NCI-H510A treated with DMSO at 0.1 percent for 48 hours (cell line): ENCODE results near the gene RAG1.
A peak's percentile ranks its signal among the peaks of the same experiment; 100 is the strongest.

Experiments
- DNase-seq: peaks from one replicate; lab custom pipeline; 2025; lab: John Stamatoyannopoulos, UW

The RAG1 gene

DNA sequence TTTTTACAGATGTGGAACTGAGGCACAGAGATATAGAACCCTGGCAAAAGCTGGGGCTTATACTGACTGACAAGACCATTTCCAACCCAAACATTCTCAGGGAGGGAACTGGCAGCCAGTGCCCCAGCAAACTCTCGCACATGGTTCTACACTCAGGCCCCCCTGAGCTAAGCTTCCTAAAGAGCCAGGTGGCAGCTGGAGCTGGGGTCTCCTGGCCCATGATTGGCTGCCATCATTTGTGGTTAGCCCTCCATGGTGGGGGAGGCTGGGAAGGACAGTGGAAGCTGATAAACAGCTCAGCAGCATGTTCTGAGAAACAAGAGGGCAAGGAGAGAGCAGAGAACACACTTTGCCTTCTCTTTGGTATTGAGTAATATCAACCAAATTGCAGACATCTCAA lies at the start of gene RAG1:
Gene RAG1, plus strand, starts transcription at position 314 of the 400 bp plus-strand sequence. CDS start 5,298 bp downstream, outside the sequence.
- no peak for DNase-seq

DNA sequence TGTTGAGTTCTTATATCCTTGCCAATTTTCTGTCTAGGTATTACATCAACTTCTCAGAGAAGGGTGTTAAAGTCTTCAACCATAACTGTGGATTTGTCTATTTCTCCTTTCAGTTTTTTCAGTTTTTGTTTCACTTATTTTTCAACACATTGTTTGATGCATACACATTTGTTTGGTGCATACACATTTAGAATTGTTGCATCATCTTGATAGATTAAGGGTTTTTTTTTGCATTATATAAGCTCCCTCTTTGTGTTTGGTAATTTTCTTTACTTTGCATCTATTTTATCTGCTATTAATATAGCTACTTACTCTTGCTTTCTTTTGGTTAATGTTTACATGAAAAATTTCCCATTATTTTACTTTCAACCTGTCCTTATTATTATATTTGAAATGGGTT lies 37.0 kb upstream of the RAG1 start:
- DNase-seq: no peak

GRCh38 chr11:36532941-36533601 lies 34.7 kb upstream of the RAG1 start:
- no peak for DNase-seq

- DNase-seq: no peak
Measured at GRCh38 chr11:36534276-36534840, 33.4 kb upstream of the RAG1 start.

- peak; percentile 16 for DNase-seq
Measured at GRCh38 chr11:36540998-36541397, 26.8 kb upstream of the RAG1 start.

DNA sequence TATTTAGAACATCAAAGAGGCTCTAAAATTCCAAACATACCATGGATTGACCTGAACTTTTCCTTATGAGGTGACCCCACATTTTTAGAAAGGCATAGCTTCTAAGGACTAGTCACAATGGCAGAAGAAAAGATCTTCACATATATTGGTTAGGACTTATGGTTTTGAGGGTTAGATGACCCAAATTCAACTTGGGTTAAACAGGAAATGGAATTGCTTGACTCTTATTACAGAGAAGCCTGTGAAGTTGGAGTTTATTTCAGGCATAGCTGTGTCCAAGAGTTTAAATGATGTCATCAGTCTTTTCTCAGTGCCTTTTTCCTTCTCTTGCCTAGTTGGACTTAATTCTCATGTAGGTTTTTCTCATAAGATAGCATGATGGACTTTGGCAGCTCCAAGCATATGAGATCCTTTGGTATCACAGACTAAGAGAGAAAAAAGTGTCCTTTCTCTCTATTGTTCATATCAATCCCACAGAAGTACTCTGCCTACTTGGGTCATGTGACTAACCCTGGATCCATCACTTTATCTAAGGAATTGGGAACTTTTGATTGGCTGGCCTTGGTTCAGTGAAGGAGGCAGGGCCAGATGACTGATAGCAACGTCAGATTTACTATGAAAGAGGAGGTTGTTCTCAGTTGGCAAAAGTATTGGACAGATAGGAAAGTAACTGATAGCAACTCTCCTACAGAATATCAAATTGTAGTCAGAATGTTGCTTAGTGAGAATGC lies 17.3 kb upstream of the RAG1 start:
- no peak for DNase-seq

DNA sequence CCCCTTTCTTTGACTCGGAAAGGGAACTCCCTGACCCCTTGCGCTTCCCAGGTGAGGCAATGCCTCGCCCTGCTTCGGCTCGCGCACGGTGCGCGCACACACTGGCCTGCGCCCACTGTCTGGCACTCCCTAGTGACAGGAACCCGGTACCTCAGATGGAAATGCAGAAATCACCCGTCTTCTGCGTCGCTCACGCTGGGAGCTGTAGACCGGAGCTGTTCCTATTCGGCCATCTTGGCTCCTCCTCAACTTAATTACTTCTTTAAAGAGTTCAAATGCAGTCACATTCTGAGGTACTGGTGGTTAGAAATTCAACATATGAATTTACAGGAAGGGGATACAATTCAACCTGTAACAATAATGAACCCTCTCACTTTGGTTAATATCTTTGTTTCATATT lies 10.4 kb upstream of the RAG1 start:
- peak; percentile 14 for DNase-seq

GRCh38 chr11:36557991-36558390 lies 9.8 kb upstream of the RAG1 start:
- no peak for DNase-seq

DNA sequence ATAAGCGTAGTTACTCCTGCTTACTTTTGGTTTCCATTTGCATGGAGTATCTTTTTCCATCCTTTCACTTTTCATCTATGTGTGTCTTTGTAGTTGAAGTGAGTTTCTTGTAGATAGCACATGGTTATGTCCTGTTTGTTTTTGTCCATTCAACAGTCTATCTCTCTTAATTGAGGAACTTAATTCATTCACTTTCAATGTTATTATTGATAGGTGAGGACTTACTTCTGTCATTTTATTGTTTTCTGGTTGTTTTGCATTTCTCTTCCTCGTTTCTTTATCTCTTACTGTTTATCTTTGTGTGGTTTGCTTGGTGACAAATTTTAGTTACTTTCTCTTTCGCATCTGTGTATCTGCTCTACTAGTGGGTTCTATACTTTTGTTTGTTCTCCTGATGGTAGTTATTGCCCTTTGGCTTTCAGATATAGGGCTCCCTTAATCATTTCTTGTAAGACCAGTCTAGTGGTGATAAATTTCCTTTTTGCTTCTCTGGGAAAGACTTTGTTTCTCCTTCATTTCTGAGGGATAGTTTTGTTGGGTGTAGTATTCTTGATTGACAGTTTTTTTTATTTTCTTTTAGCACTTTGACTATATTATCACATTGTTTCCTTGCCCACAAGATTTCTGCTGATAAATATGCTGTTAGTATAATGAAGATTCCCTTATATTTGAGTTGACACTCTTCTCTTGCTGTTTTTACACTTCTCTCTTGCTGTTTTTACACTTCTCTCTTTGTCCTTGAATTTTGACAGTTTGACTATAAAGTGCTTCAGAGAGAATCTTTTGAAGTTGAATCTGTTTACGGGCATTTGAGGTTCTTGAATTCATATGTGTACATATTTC lies 9.0 kb upstream of the RAG1 start:
- no peak for DNase-seq

DNA sequence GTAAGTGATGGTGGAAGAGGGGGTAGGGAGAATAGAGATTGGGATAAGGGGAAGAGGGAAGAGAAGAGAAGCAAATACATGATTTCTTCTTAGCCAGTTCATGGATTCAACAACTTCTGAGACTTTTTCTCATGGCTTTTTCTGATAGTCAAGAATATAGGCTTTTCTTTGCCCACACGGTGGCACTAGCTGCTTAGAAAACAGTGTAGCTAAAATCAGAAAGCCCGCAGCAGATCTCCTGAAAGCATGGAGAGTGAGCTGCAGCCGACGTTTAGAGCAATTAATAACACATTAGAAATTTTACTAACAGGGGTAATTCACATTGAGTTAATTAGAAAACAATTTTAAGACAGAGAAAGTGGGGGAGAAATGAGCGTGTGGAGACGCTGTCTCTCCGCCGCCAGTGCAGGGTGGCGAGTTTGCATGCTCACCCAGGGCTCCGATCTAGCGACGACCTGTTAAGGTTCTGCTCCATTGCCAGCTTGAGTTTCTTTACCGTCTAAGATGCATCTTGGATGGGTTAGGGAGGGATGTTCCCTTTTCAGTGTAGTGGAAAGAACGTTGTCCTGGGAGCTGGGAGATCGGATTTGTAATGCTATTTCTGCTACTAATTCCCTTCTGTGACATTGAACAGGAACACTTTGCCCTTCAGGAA lies 3.3 kb upstream of the RAG1 start:
- DNase-seq: peak; percentile 57

DNA sequence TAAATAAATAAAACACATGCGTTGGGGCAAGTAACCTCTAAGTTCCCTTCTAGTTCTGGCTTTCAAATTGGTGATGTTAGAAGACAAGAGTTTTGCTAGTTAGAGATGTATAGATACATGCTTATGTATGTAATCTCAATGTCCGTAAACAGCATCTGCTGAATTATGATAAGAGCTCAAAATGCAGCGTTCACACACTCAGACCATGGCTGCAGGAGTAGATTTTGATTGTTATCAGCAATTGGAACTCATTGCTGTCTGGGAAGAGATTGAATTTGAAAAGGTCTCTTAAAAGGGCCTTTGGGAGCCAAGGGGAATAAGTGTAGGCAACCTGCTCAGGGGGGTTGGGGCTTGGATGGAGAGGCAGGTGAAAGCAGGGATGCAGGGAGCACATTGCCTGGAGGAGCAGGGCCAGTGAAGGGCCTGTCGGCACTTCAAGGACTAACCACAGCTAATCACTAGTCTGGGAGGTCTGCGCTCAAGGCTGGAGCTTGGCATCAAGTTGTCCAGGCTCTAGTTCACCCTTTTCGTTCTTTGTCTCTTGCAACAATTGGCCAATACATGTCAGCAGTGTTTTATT lies 2.7 kb upstream of the RAG1 start:
- DNase-seq: no peak

GRCh38 chr11:36566407-36567053 lies 1.3 kb upstream of the RAG1 start:
- no peak for DNase-seq

- no peak for DNase-seq
Measured at GRCh38 chr11:36569095-36569494, 1.3 kb downstream of the RAG1 start.

GRCh38 chr11:36574486-36574885 lies 6.7 kb downstream of the RAG1 start:
- no peak for DNase-seq

DNA sequence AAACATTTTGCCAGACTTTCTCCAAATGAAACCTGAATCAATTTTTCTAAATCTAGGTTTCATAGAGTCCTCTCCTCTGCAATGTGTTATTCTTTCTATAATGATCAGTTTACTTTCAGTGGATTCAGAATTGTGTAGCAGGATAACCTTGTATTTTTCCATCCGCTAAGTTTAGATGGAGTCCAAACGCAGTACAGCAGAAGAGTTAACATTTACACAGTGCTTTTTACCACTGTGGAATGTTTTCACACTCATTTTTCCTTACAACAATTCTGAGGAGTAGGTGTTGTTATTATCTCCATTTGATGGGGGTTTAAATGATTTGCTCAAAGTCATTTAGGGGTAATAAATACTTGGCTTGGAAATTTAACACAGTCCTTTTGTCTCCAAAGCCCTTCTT lies 9.6 kb downstream of the RAG1 start:
- no peak for DNase-seq

DNA sequence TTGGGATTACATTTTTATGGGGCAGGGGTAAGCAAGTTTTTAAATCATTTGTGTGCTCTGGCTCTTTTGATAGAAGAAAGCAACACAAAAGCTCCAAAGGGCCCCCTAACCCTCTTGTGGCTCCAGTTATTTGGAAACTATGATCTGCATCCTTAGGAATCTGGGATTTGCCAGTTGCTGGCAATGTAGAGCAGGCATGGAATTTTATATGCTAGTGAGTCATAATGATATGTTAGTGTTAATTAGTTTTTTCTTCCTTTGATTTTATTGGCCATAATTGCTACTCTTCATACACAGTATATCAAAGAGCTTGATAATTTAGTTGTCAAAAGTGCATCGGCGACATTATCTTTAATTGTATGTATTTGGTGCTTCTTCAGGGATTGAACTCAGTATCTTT lies 10.1 kb downstream of the RAG1 start:
- no peak for DNase-seq

- no peak for DNase-seq
Measured at GRCh38 chr11:36578458-36578857, 10.7 kb downstream of the RAG1 start.

- no peak for DNase-seq
Measured at GRCh38 chr11:36581536-36581935, 13.7 kb downstream of the RAG1 start.

- no peak for DNase-seq
Measured at GRCh38 chr11:36583667-36584066, 15.9 kb downstream of the RAG1 start.

GRCh38 chr11:36586543-36586942 lies 18.7 kb downstream of the RAG1 start:
- no peak for DNase-seq

- no peak for DNase-seq
Measured at GRCh38 chr11:36588099-36588498, 20.3 kb downstream of the RAG1 start.
